Activated T-cell treated with anti-CD3 and anti-CD28 coated beads for 24 hours (primary cell): ENCODE measurements around the gene PLXNB1.

Source experiments
- DNase-seq: peaks from one replicate; pipeline ENCODE4 v3.0.0-alpha.2; 2020; ENCODE audit warnings: low read depth

Gene PLXNB1

DNA sequence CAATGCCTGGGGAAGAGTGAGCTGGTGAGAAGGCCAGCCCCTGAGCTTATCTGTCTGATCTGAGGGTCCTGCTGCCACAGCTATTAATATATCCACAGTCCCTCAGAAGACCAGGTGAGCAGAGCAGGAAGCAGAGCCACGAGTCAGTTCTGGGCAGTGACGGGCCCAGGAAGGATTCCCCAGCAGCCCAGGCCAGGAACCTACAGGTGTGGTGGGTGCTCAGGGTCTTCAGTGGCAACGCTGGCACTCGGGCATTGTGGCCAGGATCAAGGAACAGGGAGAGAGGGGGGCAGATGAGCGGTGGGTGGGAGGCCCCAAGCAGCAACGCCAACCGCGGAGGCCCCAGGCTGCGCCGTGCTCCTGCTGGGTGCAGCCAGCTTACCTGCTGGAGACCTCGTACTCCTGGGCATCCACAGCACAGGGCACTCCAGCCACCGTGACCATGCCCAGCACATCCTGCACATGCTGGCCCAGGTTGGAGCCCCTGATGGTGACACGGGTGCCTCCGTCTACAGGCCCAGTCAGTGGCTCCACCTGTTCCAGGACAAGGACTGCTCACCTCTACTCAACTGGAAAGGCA, 12.3 kb downstream of the PLXNB1 start:
- no peak for DNase-seq

DNA sequence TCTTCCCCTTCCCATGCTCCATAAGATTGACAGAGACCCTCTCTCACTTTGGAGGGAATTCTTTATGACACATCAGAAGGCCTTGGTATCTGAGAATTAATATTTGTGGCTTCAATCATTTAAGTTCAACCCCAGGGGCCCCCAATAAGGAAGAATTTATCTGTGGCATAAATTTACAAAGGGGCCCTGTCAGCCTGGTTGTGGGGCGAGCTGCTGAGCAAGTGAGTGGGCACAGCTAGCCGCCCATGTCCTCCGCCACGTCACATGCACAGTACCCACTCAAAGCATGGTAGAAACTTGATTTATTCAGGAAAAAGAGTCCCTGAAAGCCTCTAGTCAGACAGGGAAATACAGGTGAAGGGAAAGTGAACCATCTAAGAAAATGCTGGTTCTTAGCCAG, 13.3 kb downstream of the PLXNB1 start:
- DNase-seq, result no peak

DNA sequence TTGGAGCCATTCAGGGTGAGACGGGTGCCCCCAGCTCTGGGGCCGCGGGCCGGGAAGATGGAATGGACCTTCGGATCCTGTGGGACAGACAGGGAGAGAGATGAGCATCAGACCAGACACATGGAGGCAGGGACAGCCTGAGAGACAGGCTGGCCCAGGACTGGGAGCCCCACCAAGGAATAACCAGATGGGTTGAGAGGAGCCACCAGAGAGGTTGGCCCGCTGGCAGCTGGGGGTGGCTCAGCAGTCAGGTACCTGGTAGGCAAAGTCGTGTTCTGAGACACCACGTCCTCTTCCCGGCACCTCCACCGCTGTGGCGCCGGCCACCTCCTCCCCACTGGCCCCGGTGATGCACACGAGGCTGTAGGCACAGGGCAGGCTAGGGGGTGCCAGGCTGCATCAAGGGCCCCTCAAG, 13.8 kb downstream of the PLXNB1 start:
- DNase-seq, result no peak

DNA sequence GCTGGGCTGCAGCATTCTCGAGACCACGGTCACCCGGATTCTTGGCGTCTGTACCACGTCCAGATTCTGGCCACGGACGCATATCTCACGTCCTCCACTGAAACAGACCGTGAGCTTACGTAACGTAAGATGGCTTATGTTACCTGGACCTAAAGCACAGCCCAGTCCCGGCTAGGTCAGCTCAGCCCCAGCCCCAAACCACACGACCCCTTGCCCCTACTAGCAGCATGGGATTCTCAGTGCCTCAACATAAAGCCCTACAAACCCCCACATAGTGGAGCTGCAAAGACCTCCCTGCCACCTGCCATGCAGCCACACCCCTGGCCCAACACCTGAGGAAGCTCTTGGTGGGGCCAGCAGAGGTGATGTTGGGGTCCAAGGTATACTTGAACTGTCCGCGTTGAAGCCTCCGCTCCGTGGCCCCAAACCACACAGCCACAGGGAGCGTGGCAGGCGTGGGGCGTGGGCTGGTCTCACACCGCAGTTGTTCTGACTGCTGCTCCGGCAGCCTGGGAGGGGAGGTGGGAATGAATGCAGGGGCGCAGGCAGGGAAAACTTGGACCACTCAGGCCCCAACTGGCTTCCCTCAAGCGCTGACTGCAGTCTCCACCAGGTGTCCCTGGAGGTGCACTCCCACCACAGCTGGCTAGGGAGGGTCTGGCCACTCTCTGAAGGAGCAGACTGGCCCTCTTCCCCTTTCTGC, 14.5 kb downstream of the PLXNB1 start:
- no peak for DNase-seq

DNA sequence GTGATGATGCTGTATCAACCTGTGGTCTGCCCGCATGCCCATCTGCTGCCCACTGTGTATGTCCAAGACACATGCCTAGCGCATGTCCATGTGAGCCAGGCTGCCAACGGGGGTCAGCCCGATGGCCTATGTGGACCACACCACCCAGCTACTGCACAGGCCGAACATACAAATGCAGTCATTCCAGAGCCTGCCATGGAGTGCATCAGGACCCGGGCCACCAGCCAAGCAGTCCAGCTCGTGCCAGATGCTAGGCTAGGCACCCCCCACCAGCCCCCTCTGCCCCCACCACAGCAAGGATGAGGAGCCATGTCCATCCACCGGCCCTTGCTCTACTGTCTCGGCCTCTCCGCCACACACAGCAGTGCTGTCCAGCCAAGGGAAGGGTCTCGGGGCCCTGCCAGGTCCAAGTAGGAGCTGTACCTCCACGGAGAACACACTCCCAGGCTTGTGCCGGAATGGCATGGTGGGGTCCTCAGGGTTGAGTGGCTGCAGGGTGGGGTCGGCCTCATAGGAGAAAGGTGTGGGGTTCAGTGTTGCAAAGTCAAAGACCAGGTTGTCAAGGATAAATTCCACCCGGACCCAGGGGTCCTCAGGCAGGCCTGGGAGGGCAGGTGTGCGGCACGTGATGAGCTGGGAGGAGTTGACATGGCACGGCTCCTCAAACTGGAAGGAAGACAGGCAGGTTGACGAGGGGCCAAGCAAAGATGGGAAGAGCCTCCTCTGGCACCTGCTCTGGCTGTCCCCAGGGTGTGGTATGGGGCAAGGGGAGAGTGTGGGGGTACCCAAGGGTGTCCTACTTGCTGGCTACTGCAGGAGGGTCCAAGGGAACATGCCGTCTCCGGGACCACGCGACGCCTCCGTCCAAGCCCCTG, 15.3 kb downstream of the PLXNB1 start:
- DNase-seq, result no peak

DNA sequence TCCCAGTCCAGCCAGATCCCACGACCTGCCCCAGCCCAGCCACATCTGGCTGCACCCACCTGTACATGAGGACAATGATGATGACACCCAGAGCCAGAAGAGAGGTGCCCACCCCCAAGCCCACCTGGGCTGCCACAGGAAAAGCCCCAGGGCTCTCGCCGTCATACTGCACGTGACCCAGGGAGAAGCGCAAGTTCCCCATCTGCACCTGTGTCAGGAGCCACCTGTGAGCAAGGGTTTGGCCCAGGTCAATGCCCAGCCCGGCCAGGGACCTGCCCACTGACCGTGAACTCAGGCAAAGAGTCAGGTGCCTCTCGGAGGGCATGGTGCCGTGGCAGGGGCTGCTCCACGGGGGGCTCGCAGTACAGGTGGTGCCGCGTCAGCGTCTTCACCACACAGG, 16.3 kb downstream of the PLXNB1 start:
- no peak for DNase-seq

DNA sequence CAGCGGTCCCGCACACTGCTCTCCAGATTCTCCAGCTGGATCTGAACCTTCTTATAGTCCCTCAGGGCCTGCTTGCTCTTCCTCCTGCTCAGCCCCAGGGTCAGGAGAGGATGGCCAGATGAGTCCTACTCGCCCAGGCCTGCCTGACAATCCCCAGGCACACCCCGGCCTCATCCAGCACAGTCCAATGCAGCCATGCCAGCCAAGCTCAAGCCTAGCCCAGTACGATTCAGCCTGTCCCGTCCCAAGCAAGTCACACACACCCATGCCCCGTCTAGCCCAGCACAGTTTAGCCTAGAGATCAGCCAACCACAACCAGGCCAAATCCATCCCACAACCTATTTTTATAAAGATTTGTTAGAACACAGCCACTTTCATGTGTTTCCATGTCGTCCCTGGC, 16.8 kb downstream of the PLXNB1 start:
- no peak for DNase-seq

DNA sequence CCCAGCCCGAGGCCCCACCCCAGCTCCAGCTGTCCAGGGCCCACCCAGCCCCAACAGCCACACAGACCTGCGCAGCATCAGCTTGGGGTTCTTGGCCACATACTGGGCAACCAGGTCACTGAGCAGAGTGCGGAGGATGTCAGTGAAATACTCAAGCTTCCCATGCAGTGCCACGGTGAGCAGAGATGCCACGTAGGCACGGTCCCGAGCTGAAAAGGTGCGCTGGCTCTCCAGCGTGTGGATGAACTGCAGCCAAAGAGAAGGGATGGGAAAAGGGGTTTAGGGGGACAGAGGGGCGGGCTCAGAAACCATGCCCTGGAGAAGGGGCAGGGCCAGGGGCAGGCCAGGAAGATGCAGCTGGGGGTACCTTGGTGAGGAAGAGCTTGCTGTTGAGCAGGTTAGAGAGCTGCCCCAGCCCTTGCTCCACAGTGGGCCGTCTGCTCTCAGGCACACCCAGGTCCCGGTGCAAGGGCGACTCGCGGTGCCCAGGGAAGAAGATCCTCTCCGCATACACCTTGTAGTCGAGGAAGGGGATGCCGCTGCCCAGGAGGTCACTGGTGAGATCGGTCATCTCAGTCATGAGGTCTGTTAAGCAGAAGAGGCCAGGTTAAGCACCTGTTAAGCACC, 17.4 kb downstream of the PLXNB1 start:
- DNase-seq, result no peak

DNA sequence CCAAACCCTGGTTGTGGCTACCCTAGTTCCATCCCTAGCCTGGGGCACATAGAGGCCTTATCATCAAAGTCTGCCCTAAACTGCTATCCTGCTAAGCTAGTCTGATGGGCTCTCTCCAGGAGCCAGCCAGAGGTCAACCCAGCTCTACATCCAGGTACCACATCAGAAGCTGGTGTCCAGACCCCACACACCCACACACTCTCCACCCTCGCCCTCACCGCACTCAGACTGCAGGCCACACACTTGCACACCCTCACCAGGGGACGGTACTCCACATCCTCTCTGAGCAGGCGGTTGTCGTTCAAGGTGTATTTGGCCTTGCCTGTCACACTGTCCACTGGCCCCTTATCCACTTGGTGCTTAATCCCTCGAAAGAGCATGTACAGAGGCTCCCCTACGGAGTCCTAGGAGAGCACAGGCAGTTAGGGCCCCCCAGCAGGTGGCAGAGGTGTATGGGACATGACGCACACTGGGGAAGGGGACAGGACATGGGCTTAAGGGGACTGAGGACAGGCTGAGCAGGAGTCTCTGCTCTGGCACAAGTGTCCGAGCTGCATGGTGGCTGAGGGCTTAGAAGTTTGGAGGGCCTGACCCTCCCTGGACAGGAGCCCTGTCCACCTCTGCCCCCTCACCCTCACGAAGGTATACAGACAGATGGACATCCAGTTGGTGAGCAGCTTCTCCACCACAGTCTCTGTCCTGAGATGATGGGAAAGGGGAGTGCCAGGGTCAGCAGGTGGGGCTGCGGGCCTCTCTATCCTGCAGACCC, 18.1 kb downstream of the PLXNB1 start:
- no peak for DNase-seq

DNA sequence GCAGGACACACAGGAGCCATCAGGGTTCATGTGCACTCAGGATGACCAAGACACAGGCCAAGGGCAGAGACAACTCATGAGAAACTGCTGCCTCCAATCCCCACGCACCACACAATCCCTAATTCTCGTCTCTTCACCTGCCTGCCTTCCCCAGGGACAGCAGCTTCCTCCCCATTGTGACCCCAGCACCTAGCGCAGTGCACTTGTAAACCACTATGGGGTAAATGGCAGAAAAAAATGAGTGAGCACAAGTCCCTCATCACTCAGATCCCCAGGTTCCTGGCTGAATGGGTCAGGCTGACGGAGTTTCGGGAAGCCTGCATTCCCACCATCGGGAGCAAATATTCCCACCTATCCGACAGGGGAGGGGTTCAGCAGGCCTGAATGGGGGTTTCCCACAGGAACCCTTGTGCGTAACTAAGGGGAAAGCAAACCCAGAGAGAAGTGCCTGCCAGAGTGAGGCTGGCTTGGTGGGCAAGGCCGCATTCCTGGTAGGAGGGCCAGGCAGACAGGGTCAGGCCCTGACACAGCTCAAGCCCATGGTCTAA, 18.8 kb downstream of the PLXNB1 start:
- no peak for DNase-seq

DNA sequence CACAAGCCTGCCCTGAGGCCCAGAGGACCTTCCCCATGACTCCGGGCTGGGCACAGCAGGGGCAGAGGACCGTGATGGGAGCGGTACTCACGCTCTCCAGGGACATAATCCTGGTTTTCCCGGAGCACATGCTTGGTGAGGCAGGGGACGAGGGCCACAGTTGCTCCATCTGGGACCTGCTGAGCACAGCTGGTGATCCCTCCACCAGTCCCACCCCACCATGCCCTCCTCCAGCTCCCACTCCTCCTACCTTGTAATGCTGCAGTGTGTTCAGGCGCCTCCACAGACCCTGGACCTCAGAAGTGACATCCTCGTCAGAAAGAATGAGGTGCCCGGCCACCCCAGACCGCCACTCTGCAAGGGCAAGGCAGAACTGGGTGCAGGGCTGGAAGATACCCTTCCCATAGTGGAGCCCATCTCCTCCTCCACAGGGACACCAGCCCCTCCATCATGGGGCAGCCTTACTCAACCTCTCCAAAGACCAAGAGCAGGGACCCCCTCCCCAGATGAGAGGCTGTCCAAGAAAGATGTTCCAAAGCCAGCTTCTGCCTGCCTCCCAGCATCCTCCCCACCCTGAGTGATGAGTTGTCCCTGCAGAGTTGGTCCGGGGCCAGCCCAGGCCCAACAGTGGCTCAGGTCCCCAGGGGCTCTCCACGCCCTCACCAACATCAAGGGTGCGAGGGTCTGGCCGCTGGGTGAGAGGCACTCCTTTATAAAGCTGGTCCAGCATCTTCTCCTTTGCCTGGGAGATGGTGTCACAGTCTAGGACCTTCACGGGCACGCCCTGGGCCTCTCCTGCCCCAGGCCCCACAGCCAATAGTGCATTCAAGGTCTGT, 19.5 kb downstream of the PLXNB1 start:
- no peak for DNase-seq

DNA sequence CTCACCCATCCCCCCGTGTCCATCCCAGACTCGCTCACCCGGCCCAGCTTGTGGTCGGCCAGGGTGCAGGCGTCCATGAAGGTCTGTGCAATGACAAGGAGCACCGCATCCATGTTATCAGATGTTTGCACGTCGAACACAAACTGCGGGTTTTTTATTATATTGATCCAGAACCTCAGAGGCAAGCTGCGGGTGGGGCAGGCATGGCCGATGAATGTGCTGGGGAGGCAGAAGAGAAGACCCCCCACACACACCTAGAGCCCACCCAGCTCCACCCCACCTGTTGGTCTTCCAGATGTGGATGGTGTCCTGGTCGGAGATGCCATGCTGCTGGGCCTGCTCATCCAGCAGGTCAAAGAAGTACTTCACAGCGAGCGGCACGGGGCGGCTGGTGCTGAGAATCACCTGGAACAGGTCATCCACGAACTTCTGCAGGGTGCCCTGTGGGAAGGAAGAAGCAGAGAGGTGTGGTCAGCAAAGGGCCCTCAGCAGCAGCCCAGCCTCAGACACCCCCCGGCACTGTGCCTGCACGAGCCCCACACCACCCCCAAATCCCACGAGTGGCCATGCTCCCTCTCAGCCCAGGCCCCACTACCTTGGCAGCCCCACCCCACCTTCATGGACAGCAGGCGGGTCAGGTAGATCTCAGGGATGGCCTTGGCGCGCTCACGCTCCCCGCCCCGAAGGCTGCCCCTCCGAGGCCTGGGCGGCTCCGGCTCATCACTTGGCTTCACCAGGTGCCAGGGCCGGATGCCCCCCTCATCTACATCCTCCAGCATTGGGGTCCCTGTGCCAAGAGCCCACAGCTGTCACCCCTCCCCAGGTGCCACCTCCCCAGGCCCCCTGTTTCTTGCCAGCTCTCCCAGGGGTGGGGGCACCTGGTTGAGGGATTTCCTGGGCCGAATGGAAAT, 20.3 kb downstream of the PLXNB1 start:
- DNase-seq, result no peak

DNA sequence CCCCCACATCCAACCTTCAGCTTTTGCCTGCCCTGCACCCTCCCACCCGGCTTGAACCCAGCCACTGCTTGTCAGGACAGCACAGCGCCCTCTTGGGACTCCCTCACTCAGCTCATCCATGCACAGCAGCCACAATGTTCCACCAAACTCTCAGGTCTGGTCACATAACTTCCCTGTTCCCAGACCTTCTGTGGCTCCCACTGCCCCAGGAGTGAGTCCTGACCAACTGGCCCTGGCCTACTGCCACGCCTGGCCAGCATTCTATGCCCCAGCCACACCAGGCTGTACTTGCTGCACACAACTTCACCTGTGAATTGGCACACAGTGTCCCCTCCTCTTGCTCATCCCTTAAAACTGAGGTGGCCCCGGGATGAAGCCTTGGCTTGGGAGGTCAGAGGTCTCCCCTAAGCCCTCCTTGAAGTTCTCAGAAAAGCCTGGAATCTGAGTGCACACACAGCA, 21.0 kb downstream of the PLXNB1 start:
- DNase-seq, result no peak

DNA sequence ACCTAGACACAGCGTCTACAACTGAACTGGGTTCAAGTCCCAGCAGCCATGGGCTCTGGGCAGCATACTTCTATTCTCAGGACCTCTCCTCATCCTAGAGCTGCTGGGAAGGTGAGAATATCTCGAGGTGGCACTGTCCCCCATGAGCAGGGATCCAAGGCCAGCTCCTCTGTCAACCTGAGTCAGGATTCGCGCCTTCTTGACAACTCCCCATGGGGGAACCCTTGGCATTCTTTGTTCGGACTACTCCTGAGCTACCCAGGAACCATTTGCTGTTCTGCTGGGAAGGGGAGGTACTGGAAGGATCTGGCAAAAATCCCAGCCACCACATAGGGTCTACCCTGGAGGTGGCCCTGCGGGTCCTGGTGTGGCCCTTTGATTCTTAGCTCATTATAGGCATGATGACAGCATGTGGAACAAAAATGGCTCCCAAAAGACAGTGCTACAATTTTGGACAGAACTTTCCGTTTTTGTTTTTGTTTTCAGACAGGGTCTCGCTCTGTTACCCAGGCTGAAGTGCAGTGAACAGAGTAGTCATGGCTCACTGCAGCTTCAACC, 22.3 kb downstream of the PLXNB1 start:
- DNase-seq, result no peak

DNA sequence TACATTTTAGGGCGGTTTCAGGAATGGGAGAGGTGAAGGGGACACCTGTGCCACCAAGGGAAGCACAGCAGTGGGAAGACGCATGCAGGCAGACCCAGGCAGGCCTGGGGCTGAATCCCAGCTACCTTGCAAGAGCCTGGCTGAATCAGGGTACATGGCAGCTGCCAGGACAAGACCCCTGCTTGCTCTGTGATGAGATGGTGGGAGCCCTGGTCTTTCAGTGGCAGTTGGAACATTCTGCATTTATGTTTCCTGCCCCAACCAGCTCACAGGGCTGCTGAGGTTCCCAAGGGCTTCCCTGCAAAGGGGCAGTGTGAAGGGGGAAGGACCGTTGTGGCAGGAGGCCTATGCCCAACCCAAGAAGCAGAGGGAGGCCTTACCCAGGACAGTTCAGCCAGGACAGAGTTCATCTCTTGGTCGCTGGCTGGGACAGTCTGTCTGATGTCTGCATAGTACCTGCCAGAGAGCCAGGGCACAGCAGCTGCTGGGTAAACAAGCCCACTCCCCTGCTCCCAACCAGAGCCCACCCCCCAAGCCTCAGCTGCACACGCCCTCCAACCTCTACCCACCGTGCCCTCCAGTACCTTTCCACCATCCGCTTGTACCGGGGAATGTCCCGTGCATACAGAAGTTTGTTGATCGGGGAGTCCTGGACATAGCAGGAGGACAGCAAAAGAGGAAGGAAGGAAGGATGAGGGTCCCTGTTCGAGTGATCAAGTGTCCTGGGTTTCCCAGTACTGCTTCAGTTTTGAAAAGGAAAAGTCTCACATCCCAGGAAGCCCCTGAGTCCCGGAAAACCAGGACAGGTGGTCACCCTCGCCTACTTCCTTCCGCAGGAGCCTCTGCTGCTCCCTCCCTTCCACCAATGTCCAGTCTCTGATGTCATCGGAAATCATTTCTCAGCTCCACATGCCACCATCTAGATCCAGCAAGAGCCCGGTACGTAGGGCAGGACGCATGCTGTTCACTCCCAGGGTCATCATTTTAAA, 23.1 kb downstream of the PLXNB1 start:
- no peak for DNase-seq

DNA sequence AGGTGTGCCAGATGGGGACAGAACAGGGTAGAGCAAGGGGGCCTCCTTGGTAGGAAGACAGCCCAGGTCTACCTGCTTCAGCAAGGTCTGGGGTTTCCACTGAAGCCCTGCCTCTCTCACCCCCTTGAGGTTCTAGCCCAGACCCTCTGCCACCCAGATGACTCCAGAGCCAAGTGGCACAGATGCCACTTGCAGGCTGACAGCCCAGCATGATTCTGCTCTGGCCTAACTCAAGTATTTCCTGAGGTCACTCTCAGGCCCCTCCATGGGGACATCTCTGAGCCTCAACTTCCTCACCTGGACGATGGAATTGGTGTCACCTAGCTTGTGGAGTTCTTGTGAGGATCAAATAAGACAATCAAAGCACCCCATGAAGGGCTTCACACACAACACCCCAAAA, 23.9 kb downstream of the PLXNB1 start:
- DNase-seq, result no peak

DNA sequence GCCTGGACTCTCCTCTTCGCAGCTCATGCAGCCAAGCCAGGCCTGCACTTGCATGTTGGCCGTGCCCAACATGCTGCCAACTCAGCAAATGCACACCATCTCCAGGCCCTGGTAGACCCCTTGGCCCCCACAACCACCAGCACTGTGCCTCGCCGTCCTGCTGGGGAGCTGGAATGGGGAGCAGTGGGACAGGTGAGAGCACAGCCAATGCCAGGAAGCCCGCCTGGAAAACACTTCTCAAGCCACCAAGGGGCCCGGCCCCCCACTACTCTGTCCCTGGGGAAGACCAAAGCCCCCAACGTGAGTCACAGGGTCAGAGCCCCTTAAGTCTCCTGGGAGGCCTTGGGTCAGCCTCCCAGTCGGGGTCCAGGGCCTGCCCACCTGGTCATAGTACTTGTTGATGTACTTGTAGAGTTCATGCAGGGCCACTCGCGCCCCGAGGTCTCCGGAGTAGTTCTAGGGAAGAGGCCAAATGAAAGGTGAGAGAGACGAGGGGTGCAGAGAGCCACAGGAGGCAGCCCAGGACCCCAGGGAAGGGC, 24.5 kb downstream of the PLXNB1 start:
- no peak for DNase-seq
